ENCODE results near the gene REELD1.

REELD1 gene

DNA sequence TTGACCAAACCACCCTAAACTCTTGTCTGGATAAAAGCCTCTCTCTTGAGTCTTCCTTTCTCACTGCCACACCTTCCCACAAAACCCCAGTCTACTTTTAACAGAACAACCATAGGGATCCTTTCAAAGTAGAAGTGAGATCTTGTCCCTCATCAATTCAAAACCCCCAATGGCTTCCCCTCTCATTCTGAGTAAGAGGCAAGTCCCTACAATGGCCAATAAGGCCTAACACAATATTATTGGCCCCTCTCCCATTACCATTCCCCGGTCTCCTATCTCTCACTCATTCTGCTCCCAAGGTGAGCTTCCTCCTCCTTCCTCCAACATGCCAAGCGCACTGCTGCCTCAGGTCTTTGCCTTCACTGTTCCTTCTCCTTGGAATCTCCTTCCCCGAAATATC is 57.1 kb downstream of the REELD1 start:
- DNase-seq, result no peak

- no peak for DNase-seq
Observed at GRCh38 chr4:146273204-146273901, 59.0 kb downstream of the REELD1 start.

DNA sequence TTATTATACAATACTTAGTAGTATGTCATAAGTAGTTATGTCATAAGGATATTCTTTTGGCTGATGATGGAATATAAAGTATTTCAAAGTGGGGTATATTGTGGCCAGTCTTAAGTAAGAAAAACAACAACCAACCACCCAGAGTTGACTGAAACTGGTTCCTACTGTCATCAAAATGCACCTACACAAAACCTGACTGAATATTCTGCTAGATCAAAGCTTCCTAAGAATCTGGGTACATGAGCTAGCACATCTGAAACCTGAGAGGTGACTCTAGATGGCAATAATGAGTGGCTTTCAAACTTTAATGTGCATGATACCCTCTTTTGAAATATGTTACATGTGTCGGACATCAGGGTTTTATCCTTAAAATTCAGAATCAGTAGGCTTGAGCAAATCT is 60.4 kb downstream of the REELD1 start:
- DNase-seq, result no peak

DNA sequence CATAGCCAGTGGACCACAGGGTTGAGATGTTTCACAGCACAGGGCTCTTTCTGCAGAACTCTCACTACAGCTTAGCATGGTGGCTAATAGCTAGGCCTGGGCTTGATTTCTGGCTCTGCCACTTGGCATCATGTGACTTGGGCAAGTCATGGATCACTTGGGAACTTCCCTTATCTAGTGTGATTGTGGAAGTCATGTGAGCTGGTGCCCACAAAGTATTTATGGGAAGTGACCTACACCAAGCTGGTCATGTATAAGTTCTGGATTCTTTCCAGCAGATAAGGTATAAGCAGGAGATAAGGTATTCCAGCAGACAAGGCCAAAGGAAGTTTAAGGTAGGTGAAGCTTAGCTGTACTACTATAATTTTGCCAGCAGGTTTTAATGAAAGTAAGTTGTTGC is 61.0 kb downstream of the REELD1 start:
- DNase-seq, result no peak

DNA sequence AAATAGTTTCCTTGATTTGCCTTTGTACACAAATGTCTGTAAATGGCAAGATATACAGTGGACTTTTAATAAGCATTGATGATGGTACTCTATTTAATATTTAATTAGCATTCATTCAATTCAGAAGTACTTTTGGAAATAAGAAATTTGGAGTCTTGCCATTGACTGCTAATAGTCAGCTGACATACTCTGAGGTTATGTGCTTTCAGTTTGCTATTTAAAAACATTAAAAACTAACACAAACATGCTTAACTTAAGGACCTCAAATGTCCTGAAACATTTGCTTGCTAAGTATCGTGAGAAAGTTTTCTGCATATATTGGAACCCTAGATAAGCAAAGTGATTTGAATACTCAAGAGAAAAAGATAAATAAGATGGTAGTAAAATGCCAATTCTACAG is 64.6 kb downstream of the REELD1 start:
- DNase-seq, result no peak

Measured in bone marrow (tissue), 2 donors.